Neural crest cell (in vitro differentiated cells): Measurements from ENCODE around the gene CATSPERB. TPM values are rescaled to one million over a fixed set of nuclear protein-coding genes. Genes with fewer than 3 reads are reported as not detected.
"Not testable (repeated sequence)": the region's sequence is repeated elsewhere in the genome, so short reads cannot be mapped to it uniquely, and the experiment has no call there.

Experiments used
- DNase-seq: peaks from one replicate; pipeline ENCODE4 v3.0.0; 2021; ENCODE audit warnings: low read depth, mixed read lengths, low spot score
- H3K27ac Mint-ChIP-seq: one replicate; pipeline ENCODE4 v1.8.0; 2021; ENCODE audit warnings: mild to moderate bottlenecking, mixed read lengths; ENCODE audit not compliant: unreplicated experiment
- H3K27me3 Mint-ChIP-seq: 2 replicates; pipeline ENCODE4 v1.8.0; 2021; ENCODE audit warnings: low read depth, mild to moderate bottlenecking, mixed read lengths
- H3K36me3 Mint-ChIP-seq: 2 replicates; pipeline ENCODE4 v1.8.0; 2021; ENCODE audit warnings: low read depth, mild to moderate bottlenecking, mixed read lengths
- H3K4me1 Mint-ChIP-seq: 2 replicates; pipeline ENCODE4 v1.8.0; 2021; ENCODE audit warnings: mixed read lengths
- H3K4me3 Mint-ChIP-seq: one replicate; pipeline ENCODE4 v1.8.0; 2021; ENCODE audit warnings: mild to moderate bottlenecking, mixed read lengths
- H3K9me3 Mint-ChIP-seq: 2 replicates; pipeline ENCODE4 v1.8.0; 2021; ENCODE audit warnings: mixed read lengths
- CTCF ChIP-seq: fragments of 200-600 bp; sonication (generic); conservative IDR thresholded peaks from 2 replicates; pipeline ENCODE4 v1.5.0; 2021; ENCODE audit warnings: antibody characterized with exemption, mild to moderate bottlenecking
- total RNA-seq: library from RNA; stranded (reverse); gene quantifications from 2 replicates; pipeline ENCODE4 v1.2.1, GENCODE V29; 2021

CATSPERB gene
- total RNA-seq, 1 donor from 2014 or later, result not detected

DNA sequence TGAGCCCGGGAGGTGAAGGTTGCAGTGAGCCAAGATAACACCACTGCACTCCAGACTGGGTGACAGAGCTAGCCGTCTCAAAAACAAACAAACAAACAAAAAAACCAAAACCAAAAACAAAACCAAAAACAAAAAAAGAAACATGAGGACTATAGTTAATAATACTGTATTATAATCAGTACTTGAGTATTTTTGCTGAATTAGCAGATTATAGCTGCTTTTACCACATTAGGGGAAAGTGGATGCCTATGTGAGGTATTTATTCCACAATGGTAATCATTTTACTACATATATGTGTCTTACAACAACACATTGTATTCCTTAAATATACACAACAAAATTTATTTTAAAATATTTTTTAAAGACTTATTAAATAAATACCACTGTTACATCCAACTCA is 120.4 kb downstream of the CATSPERB start:
- no peak overlapping the region for H3K4me3 Mint-ChIP-seq
- H3K36me3 Mint-ChIP-seq, result no peaks in the 10 kb centered on the region
- no peak for TF ChIP-seq CTCF
- H3K9me3 Mint-ChIP-seq, result peaks cover 3% of the 10 kb centered on the region
- no peaks in the 10 kb centered on the region for H3K27me3 Mint-ChIP-seq
- no peaks in the 10 kb centered on the region for H3K4me1 Mint-ChIP-seq
- no peak for DNase-seq
- no peak overlapping the region for H3K27ac Mint-ChIP-seq

- Mint-ChIP-seq H3K4me1 (no peaks in the 10 kb centered on the region), H3K27me3 (no peaks in the 10 kb centered on the region), H3K27ac (no peak overlapping the region), H3K36me3 (no peaks in the 10 kb centered on the region), H3K4me3 (no peak overlapping the region), H3K9me3 (no peaks in the 10 kb centered on the region)
- DNase-seq, result no peak
- no peak for TF ChIP-seq CTCF
Observed at GRCh38 chr14:91609161-91609560, 122.7 kb downstream of the CATSPERB start.

- H3K27ac Mint-ChIP-seq, result no peak overlapping the region
- H3K27me3 Mint-ChIP-seq, result peaks cover 2% of the 10 kb centered on the region
- H3K4me1 Mint-ChIP-seq, result no peaks in the 10 kb centered on the region
- H3K9me3 Mint-ChIP-seq, result no peaks in the 10 kb centered on the region
- H3K36me3 Mint-ChIP-seq, result no peaks in the 10 kb centered on the region
- DNase-seq, result no peak
- no peak overlapping the region for H3K4me3 Mint-ChIP-seq
- TF ChIP-seq CTCF, result no peak
Observed at GRCh38 chr14:91607322-91608047, 124.4 kb downstream of the CATSPERB start.

GRCh38 chr14:91606851-91607250 is 125.0 kb downstream of the CATSPERB start:
- no peak for TF ChIP-seq CTCF
- H3K36me3 Mint-ChIP-seq, result no peaks in the 10 kb centered on the region
- no peaks in the 10 kb centered on the region for H3K9me3 Mint-ChIP-seq
- H3K27ac Mint-ChIP-seq, result no peak overlapping the region
- H3K4me1 Mint-ChIP-seq, result no peaks in the 10 kb centered on the region
- peaks cover 2% of the 10 kb centered on the region for H3K27me3 Mint-ChIP-seq
- no peak overlapping the region for H3K4me3 Mint-ChIP-seq
- DNase-seq, result no peak

GRCh38 chr14:91604611-91605010 is 127.3 kb downstream of the CATSPERB start:
- H3K9me3 Mint-ChIP-seq, H3K36me3 Mint-ChIP-seq, H3K4me1 Mint-ChIP-seq, H3K4me3 Mint-ChIP-seq, H3K27ac Mint-ChIP-seq, DNase-seq: not testable (repeated sequence)
- H3K27me3 Mint-ChIP-seq, result peaks cover 10% of the 10 kb centered on the region

GRCh38 chr14:91599994-91600393 is 131.9 kb downstream of the CATSPERB start:
- H3K27me3 Mint-ChIP-seq, result peaks cover 10% of the 10 kb centered on the region
- DNase-seq, result no peak
- H3K36me3 Mint-ChIP-seq, result peaks cover 2% of the 10 kb centered on the region
- TF ChIP-seq CTCF, result no peak
- no peak overlapping the region for H3K4me3 Mint-ChIP-seq
- H3K9me3 Mint-ChIP-seq, result no peaks in the 10 kb centered on the region
- no peaks in the 10 kb centered on the region for H3K4me1 Mint-ChIP-seq
- no peak overlapping the region for H3K27ac Mint-ChIP-seq
